B cell (primary cell): Measurements from ENCODE around the gene NPAS3. TPM values are rescaled to one million over a fixed set of nuclear protein-coding genes. Genes with fewer than 3 reads are reported as not detected.

ENCODE experiments used
- ATAC-seq: fragments of 200-7000 bp; cut with Tn5 transposase; one replicate; pipeline ENCODE4 v1.10.0; 2021; ENCODE audit warnings: low read depth, mild to moderate bottlenecking, moderate number of reproducible peaks, moderate library complexity
- CTCF ChIA-PET: fragments of 350-600 bp; sonication (Branson Sonifier 250); formaldehyde crosslinking; loops from one replicate; lab custom pipeline; 2021; ENCODE audit warnings: antibody characterized with exemption, inconsistent platforms; lab: Charles Lee
- POLR2A ChIA-PET: fragments of 350-600 bp; sonication (Branson Sonifier 250); formaldehyde crosslinking; loops from one replicate; lab custom pipeline; 2021; ENCODE audit warnings: antibody characterized with exemption; lab: Charles Lee
- DNase-seq: peaks from one replicate; pipeline ENCODE4 v3.0.0; 2013
- H2AFZ ChIP-seq: 2 replicates; pipeline ENCODE4 v1.6.1; 2012; ENCODE audit warnings: mild to moderate bottlenecking, low read depth, low read length; ENCODE audit not compliant: insufficient read depth, poor library complexity, severe bottlenecking
- H3K27ac ChIP-seq, 2 donors: 1 replicate in 1 of 2; 2 replicates in 1 of 2; pipeline ENCODE4 v1.5.1; 2012 to 2013; ENCODE audit warnings: low read length in 2 of 2, mild to moderate bottlenecking in 2 of 2, moderate library complexity in 1 of 2
- H3K27me3 ChIP-seq, 4 experiments: fragments of 200-600 bp in 1 of 4; sonication (generic) in 1 of 4; replicated peaks in 1 of 4; 1 replicate in 2 of 4; 2 replicates in 2 of 4; pipeline versions ENCODE4 v1.6.1 to v1.7.0; 2013 to 2016; ENCODE audit warnings: low read length in 3 of 4, mild to moderate bottlenecking in 2 of 4, mixed read lengths in 1 of 4, moderate library complexity in 1 of 4; ENCODE audit not compliant: insufficient read depth in 4 of 4, control insufficient read depth in 3 of 4; ENCODE audit errors: control extremely low read depth in 1 of 4
- H3K36me3 ChIP-seq, 2 experiments: replicated peaks in 1 of 2; 1 replicate in 1 of 2; 2 replicates in 1 of 2; pipeline versions ENCODE4 v1.6.1 to v1.7.1; 2013; ENCODE audit warnings: low read length in 1 of 2; ENCODE audit not compliant: insufficient read depth in 2 of 2, control insufficient read depth in 1 of 2; ENCODE audit errors: control extremely low read depth in 1 of 2, extremely low read depth in 1 of 2
- H3K4me1 ChIP-seq, 2 donors: fragments of 200-600 bp in 1 of 2; sonication (generic) in 1 of 2; 1 replicate in 1 of 2; 2 replicates in 1 of 2; pipeline versions ENCODE4 v1.5.1 to v1.6.1; 2013 to 2017; ENCODE audit warnings: low read length in 2 of 2; ENCODE audit not compliant: control insufficient read depth in 2 of 2, insufficient read depth in 2 of 2
- H3K4me2 ChIP-seq: replicated peaks from 2 replicates; pipeline ENCODE3; 2012; ENCODE audit warnings: mild to moderate bottlenecking, low read depth, low read length; ENCODE audit not compliant: poor library complexity, severe bottlenecking
- H3K4me3 ChIP-seq, 5 experiments: fragments of 200-600 bp in 1 of 5; sonication (generic) in 1 of 5; 1 replicate in 3 of 5; 2 replicates in 2 of 5; pipeline versions ENCODE4 v1.5.1 to v1.7.0; 2011 to 2016; ENCODE audit warnings: low read length in 4 of 5, mild to moderate bottlenecking in 4 of 5, low read depth in 2 of 5, control low read depth in 1 of 5, moderate library complexity in 1 of 5; ENCODE audit not compliant: insufficient read depth in 1 of 5; ENCODE audit errors: control extremely low read depth in 1 of 5, extremely low read depth in 1 of 5
- H3K79me2 ChIP-seq: fragments of 200-600 bp; sonication (generic); one replicate; pipeline ENCODE4 v1.6.0; 2016; ENCODE audit warnings: low read length; ENCODE audit not compliant: control insufficient read depth, insufficient read depth
- H3K9ac ChIP-seq: fragments of 200-600 bp; sonication (generic); 2 replicates; pipeline ENCODE4 v1.6.1; 2017; ENCODE audit warnings: mild to moderate bottlenecking, low read length, moderate library complexity
- H3K9me3 ChIP-seq, 3 donors: one replicate each; pipeline versions ENCODE4 v1.6.1 to v1.7.1; 2013; ENCODE audit warnings: low read length in 2 of 3; ENCODE audit not compliant: control insufficient read depth in 2 of 3, insufficient read depth in 1 of 3; ENCODE audit errors: control extremely low read depth in 1 of 3
- H4K20me1 ChIP-seq: 2 replicates; pipeline ENCODE4 v1.6.0; 2012; ENCODE audit warnings: mild to moderate bottlenecking, low read length; ENCODE audit not compliant: insufficient read depth, control insufficient read depth, poor library complexity, severe bottlenecking
- H3K27ac Mint-ChIP-seq: one replicate; pipeline ENCODE4 v1.8.0; 2021; ENCODE audit warnings: mixed read lengths
- H3K27me3 Mint-ChIP-seq: one replicate; pipeline ENCODE4 v1.8.0; 2021; ENCODE audit warnings: mixed read lengths
- H3K4me1 Mint-ChIP-seq: one replicate; pipeline ENCODE4 v1.8.0; 2021; ENCODE audit warnings: mixed read lengths
- H3K4me3 Mint-ChIP-seq: one replicate; pipeline ENCODE4 v1.8.0; 2021; ENCODE audit warnings: mixed read lengths
- H3K9me3 Mint-ChIP-seq: one replicate; pipeline ENCODE4 v1.8.0; 2022; ENCODE audit warnings: mixed read lengths; ENCODE audit not compliant: insufficient read depth
- CTCF ChIP-seq: fragments of 200-600 bp; IDR thresholded peaks from one replicate; pipeline ENCODE4 v1.8.0; 2022; ENCODE audit warnings: antibody characterized with exemption, mild to moderate bottlenecking
- EZH2 ChIP-seq: IDR thresholded peaks from 2 replicates; pipeline ENCODE4 v1.6.1; 2012; ENCODE audit warnings: borderline replicate concordance, low read depth, mild to moderate bottlenecking, moderate library complexity, low read length; ENCODE audit not compliant: insufficient read depth, poor library complexity, severe bottlenecking
- WGBS: methylation state at CpG from one replicate; pipeline ENCODE4 v1.1.5; 2013; ENCODE audit warnings: missing lambda C conversion rate; ENCODE audit not compliant: insufficient coverage; 5-methylcytosine and 5-hydroxymethylcytosine counted together
- intact Hi-C: fragments of 100-400 bp; cut with micrococcal nuclease; formaldehyde crosslinking; loops from one replicate; pipeline ENCODE4 v1.10.0; 2022
- polyA plus RNA-seq: library from polyadenylated mRNA; depleted of rRNA; stranded (reverse); fragments of >200 nt; gene quantifications from 2 replicates; pipeline ENCODE4 v1.2.3, GENCODE V29; 2012
- total RNA-seq, 2 donors: library from RNA; stranded (reverse); fragments of 120-200 nt in 1 of 2; gene quantifications; 1 replicate in 1 of 2; 2 replicates in 1 of 2; pipeline versions ENCODE4 v1.2.3 to v1.2.4, GENCODE V29; 2013 to 2022

The NPAS3 gene
- total and polyA plus RNA-seq, 2 donors (not counting 1 experiment from before 2014, with no cell fraction given), result not detected

GRCh38 chr14:33460164-33460563 is 521.5 kb downstream of the NPAS3 start:
- TF ChIP-seq CTCF (no peak), EZH2 (no peak)
- ChIA-PET POLR2A (no interaction called here), CTCF (no interaction called here)
- peaks cover 4% of the 10 kb centered on the region for H3K9me3 Mint-ChIP-seq
- no peak overlapping the region for H3K4me3 ChIP-seq
- no peaks in the 10 kb centered on the region for H3K79me2 ChIP-seq
- ATAC-seq (no peak), DNase-seq (no peak)
- H3K4me1 Mint-ChIP-seq, result no peaks in the 10 kb centered on the region
- intact Hi-C loops, result no loop called here
- no peak overlapping the region for H3K9ac ChIP-seq
- no peak overlapping the region for H2AFZ ChIP-seq
- no peaks in the 10 kb centered on the region for H4K20me1 ChIP-seq
- no peaks in the 10 kb centered on the region for H3K27me3 Mint-ChIP-seq
- no peaks in the 10 kb centered on the region for H3K36me3 ChIP-seq
- no peak overlapping the region for H3K4me2 ChIP-seq
- H3K4me1 ChIP-seq, result no peaks in the 10 kb centered on the region
- H3K27me3 ChIP-seq, result no peaks in the 10 kb centered on the region
- no peak overlapping the region for H3K27ac Mint-ChIP-seq
- no peak overlapping the region for H3K4me3 Mint-ChIP-seq
- no CpG with 5 or more reads among the region's 1 CpG for WGBS
- H3K9me3 ChIP-seq, result no peaks in the 10 kb centered on the region
- H3K27ac ChIP-seq, result no peak overlapping the region

GRCh38 chr14:33461036-33461435 is 522.4 kb downstream of the NPAS3 start:
- no peaks in the 10 kb centered on the region for H3K9me3 Mint-ChIP-seq
- Histone ChIP-seq H3K4me3 (no peak overlapping the region), H3K4me2 (no peak overlapping the region), H3K79me2 (no peaks in the 10 kb centered on the region), H3K9me3 (no peaks in the 10 kb centered on the region), H3K27me3 (no peaks in the 10 kb centered on the region), H3K9ac (no peak overlapping the region), H3K36me3 (no peaks in the 10 kb centered on the region), H3K4me1 (no peaks in the 10 kb centered on the region), H4K20me1 (no peaks in the 10 kb centered on the region), H3K27ac (no peak overlapping the region), H2AFZ (no peak overlapping the region)
- no peaks in the 10 kb centered on the region for H3K4me1 Mint-ChIP-seq
- no peak overlapping the region for H3K4me3 Mint-ChIP-seq
- ChIA-PET CTCF (no interaction called here), POLR2A (no interaction called here)
- no peak for ATAC-seq
- H3K27ac Mint-ChIP-seq, result no peak overlapping the region
- intact Hi-C loops, result no loop called here
- no peak for DNase-seq
- no peaks in the 10 kb centered on the region for H3K27me3 Mint-ChIP-seq
- no CpG with 5 or more reads among the region's 4 CpGs for WGBS
- TF ChIP-seq CTCF (no peak), EZH2 (no peak)
